Activated CD4-positive, alpha-beta T cell treated with anti-CD3 and anti-CD28 coated beads, Interleukin-2, amount 50 U/mL, for 1 hour (primary cell): ENCODE measurements around the gene TEP1.

Source experiments
- DNase-seq: peaks from one replicate; pipeline ENCODE4 v3.0.0-alpha.2; 2020

TEP1 gene

GRCh38 chr14:20333494-20333841, 79.8 kb downstream of the TEP1 start:
- DNase-seq, result no peak

GRCh38 chr14:20332788-20333493, 80.4 kb downstream of the TEP1 start, which contains the start of gene CCNB1IP1:
Gene CCNB1IP1 (minus strand): TSS chr14:20333279. CDS start chr14:20316523, 16,756 bp downstream.
- peak; percentile 18 for DNase-seq

- no peak for DNase-seq
These were observed 80.9 kb downstream of the TEP1 start for GRCh38 chr14:20332431-20332787.

GRCh38 chr14:20331053-20331613, 82.2 kb downstream of the TEP1 start:
- DNase-seq, result no peak

- DNase-seq, result no peak
These were observed 83.9 kb downstream of the TEP1 start for GRCh38 chr14:20329355-20329754.

- DNase-seq, result no peak
These were observed 84.6 kb downstream of the TEP1 start for GRCh38 chr14:20328705-20329104.

GRCh38 chr14:20327005-20327869, 86.1 kb downstream of the TEP1 start:
- DNase-seq, result no peak

- no peak for DNase-seq
These were observed 95.6 kb downstream of the TEP1 start for GRCh38 chr14:20317720-20318119.
